Measurements from ENCODE around the gene MSI1.
A peak's percentile ranks its signal among the peaks of the same experiment; 100 is the strongest.
"Not testable (repeated sequence)": the region's sequence is repeated elsewhere in the genome, so short reads cannot be mapped to it uniquely, and the experiment has no call there.

The MSI1 gene

DNA sequence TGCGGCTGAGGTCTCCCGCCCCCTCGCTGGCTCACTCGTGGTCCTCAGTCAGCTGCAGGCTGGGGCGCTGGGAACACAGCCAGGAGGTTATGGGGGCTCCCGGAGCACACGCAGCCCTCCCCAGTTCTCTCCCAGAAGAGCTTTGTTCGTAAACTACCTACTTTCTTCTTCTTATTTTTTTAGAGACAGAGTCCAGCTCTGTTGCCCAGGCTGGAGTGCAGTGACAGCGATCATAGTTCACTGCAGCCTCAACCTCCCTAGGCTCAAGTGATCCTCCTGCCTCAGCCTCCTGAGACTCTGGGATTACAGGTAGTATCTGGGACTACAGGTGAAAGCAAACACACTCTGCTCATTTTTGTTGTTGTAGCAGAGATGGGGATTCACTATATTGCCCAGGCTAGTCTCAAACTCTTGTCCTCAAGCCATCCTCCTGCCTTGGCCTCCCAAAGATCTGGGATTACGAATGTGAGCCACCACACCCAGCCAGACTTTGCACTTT, 25.9 kb downstream of the MSI1 start:
- in situ Hi-C loops (cut with HindIII; ENCODE audit: low sequenced_read_pairs) = no loop called here
- H3K4me3 ChIP-seq (ENCODE audit: low read depth, low read length) = no peak overlapping the region
- DNase-seq (ENCODE audit: low read depth) = no peak
- TF ChIP-seq, protein P1, sequence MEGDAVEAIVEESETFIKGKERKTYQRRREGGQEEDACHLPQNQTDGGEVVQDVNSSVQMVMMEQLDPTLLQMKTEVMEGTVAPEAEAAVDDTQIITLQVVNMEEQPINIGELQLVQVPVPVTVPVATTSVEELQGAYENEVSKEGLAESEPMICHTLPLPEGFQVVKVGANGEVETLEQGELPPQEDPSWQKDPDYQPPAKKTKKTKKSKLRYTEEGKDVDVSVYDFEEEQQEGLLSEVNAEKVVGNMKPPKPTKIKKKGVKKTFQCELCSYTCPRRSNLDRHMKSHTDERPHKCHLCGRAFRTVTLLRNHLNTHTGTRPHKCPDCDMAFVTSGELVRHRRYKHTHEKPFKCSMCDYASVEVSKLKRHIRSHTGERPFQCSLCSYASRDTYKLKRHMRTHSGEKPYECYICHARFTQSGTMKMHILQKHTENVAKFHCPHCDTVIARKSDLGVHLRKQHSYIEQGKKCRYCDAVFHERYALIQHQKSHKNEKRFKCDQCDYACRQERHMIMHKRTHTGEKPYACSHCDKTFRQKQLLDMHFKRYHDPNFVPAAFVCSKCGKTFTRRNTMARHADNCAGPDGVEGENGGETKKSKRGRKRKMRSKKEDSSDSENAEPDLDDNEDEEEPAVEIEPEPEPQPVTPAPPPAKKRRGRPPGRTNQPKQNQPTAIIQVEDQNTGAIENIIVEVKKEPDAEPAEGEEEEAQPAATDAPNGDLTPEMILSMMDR (IDR thresholded peaks at IDR 0.05; ENCODE audit: low read depth, low read length, missing control alignments) = no peak

GRCh38 chr12:120342175-120343038, 26.6 kb downstream of the MSI1 start:
- no peak for DNase-seq (ENCODE audit: low read depth)
- in situ Hi-C loops (cut with HindIII; ENCODE audit: low sequenced_read_pairs) = no loop called here

GRCh38 chr12:120339256-120339655, 29.7 kb downstream of the MSI1 start:
- in situ Hi-C loops (cut with HindIII; ENCODE audit: low sequenced_read_pairs) = no loop called here
- no peak overlapping the region for H3K4me3 ChIP-seq (ENCODE audit: low read depth, low read length)
- DNase-seq (ENCODE audit: low read depth) = no peak
- TF ChIP-seq, protein P1 (IDR thresholded peaks at IDR 0.05; ENCODE audit: low read depth, low read length, missing control alignments) = no peak

More at GRCh38 chr12:120342175-120343038, 26.6 kb downstream of the MSI1 start:
- no peak overlapping the region for H3K4me3 ChIP-seq (ENCODE audit: low read depth, low read length)
- TF ChIP-seq, protein P1 (IDR thresholded peaks at IDR 0.05; ENCODE audit: low read depth, low read length, missing control alignments) = no peak

GRCh38 chr12:120337730-120338129, 31.2 kb downstream of the MSI1 start:
- TF ChIP-seq, protein P1 (IDR thresholded peaks at IDR 0.05; ENCODE audit: low read depth, low read length, missing control alignments) = no peak
- no peak for DNase-seq (ENCODE audit: low read depth)
- H3K4me3 ChIP-seq (ENCODE audit: low read depth, low read length) = no peak overlapping the region
- in situ Hi-C loops (cut with HindIII; ENCODE audit: low sequenced_read_pairs) = no loop called here

DNA sequence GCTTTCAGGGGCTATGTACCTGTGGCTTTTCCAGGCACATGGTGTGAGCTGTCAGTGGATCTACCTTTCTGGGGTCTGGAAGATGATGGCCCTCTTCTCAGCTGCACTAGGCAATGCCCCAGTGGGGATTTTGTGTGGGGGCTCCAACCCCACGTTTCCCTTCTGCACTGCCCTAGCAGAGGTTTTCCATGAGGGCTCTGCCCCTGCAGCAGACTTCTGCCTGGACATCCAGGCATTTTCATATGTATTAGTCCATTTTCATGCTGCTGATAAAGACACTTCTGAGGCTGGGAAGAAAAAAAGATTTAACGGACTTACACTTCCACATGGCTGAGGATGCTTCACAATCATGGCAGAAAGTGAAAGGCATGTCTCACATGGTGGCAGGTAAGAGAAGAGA, 32.6 kb downstream of the MSI1 start:
- in situ Hi-C loops (cut with HindIII; ENCODE audit: low sequenced_read_pairs); H3K4me3 ChIP-seq (ENCODE audit: low read depth, low read length); DNase-seq (ENCODE audit: low read depth): not testable (repeated sequence)

GRCh38 chr12:120335447-120335846, 33.5 kb downstream of the MSI1 start:
- H3K4me3 ChIP-seq (ENCODE audit: low read depth, low read length); in situ Hi-C loops (cut with HindIII; ENCODE audit: low sequenced_read_pairs): not testable (repeated sequence)
- DNase-seq (ENCODE audit: low read depth) = peak; percentile 5
- TF ChIP-seq, protein P1 (IDR thresholded peaks at IDR 0.05; ENCODE audit: low read depth, low read length, missing control alignments) = peak; percentile 69

DNA sequence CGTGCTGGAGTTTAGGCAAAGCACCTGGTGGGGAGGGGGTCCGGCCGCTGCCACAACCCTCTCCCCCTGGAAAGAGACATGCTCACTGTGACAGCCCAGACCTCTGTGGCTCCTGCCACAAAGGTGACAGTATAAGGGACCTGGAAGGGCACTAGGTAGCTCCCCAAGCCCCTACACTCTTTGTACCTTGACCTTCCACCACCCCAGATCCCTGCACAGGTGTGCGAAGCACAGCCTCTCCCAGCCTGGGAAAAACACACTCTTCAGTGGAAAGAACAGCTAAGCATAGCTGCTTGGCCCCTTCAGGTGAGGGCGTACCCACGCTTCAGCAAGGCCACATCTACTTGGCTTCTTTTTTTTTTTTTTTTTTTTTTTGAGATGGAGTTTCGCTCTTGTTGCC, 36.4 kb downstream of the MSI1 start:
- TF ChIP-seq, protein P1 (IDR thresholded peaks at IDR 0.05; ENCODE audit: low read depth, low read length, missing control alignments) = no peak
- no peak for DNase-seq (ENCODE audit: low read depth)
- in situ Hi-C loops (cut with HindIII; ENCODE audit: low sequenced_read_pairs) = no loop called here

More for the DNA sequence above, 36.4 kb downstream of the MSI1 start:
- H3K4me3 ChIP-seq (ENCODE audit: low read depth, low read length) = no peak overlapping the region
